Thyroid gland (tissue), 4 donors: ENCODE measurements around the gene E2F1.

Experiments
- CTCF ChIP-seq, 6 experiments: fragments of 200-600 bp in 3 of 6; fragments of 450-650 bp in 3 of 6; sonication (generic) in 3 of 6; IDR thresholded peaks; one replicate each; pipeline ENCODE4 v1.5.1; 2016 to 2019; ENCODE audit warnings: antibody characterized with exemption in 6 of 6, mild to moderate bottlenecking in 2 of 6, inconsistent platforms in 1 of 6, moderate library complexity in 1 of 6
- POLR2A ChIP-seq, 2 donors: fragments of 450-650 bp; IDR thresholded peaks; one replicate each; pipeline ENCODE4 v1.6.1; 2017; ENCODE audit warnings: antibody characterized with exemption in 2 of 2, mild to moderate bottlenecking in 2 of 2, moderate library complexity in 1 of 2

GRCh38 chr20:33707668-33708067 is 21.5 kb upstream of the E2F1 start:
- TF ChIP-seq CTCF (IDR thresholded peaks at IDR 0.05) (no peak), POLR2A (IDR thresholded peaks at IDR 0.05) (no peak)
